Measurements from ENCODE around the gene TRMO. TPM values are rescaled to one million over a fixed set of nuclear protein-coding genes. Genes with fewer than 3 reads are reported as not detected.
"Not testable (repeated sequence)": the region's sequence is repeated elsewhere in the genome, so short reads cannot be mapped to it uniquely, and the experiment has no call there.

The TRMO gene
- total RNA-seq, 1 donor from 2014 or later: 6.8 TPM

- Mint-ChIP-seq H3K4me3 (ENCODE audit: unreplicated experiment) (no peak overlapping the region), H3K27ac (ENCODE audit: unreplicated experiment) (no peak overlapping the region), H3K9me3 (ENCODE audit: unreplicated experiment) (no peaks in the 10 kb centered on the region), H3K27me3 (ENCODE audit: unreplicated experiment) (no peaks in the 10 kb centered on the region), H3K36me3 (ENCODE audit: low read depth, unreplicated experiment) (no peaks in the 10 kb centered on the region), H3K4me1 (ENCODE audit: unreplicated experiment) (no peaks in the 10 kb centered on the region)
- DNase-seq (ENCODE audit: low spot score): no peak
- no peak for TF ChIP-seq CTCF (IDR thresholded peaks at IDR 0.05; ENCODE audit: unreplicated experiment)
Measured at GRCh38 chr9:97964901-97965300, 42.6 kb upstream of the TRMO start.

GRCh38 chr9:97963232-97963631 lies 40.9 kb upstream of the TRMO start:
- no peak for TF ChIP-seq CTCF (IDR thresholded peaks at IDR 0.05; ENCODE audit: unreplicated experiment)
- Mint-ChIP-seq H3K4me3 (ENCODE audit: unreplicated experiment) (no peak overlapping the region), H3K9me3 (ENCODE audit: unreplicated experiment) (no peaks in the 10 kb centered on the region), H3K27me3 (ENCODE audit: unreplicated experiment) (no peaks in the 10 kb centered on the region), H3K27ac (ENCODE audit: unreplicated experiment) (no peak overlapping the region), H3K4me1 (ENCODE audit: unreplicated experiment) (no peaks in the 10 kb centered on the region), H3K36me3 (ENCODE audit: low read depth, unreplicated experiment) (no peaks in the 10 kb centered on the region)
- DNase-seq (ENCODE audit: low spot score): no peak

DNA sequence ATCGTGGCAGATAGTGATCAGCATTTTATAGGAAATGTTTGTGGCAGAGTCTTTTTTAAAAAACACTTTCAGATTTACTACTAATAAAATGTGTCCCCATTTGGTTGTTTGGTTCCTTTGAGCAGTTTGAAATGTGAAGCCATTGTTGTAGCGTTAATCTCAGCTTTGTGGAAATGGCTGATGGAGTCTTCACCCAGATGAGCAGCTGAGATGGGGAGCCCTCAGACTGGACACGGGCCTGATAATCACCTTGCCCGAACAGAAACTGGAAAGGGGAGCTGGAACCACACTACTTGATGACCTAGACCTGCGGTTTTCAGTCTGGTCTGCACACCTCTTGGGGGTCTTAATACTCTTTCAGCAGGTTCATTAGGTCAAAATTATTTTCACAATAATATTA lies 40.3 kb upstream of the TRMO start:
- no peak overlapping the region for H3K4me3 Mint-ChIP-seq (ENCODE audit: unreplicated experiment)
- H3K27me3 Mint-ChIP-seq (ENCODE audit: unreplicated experiment): no peaks in the 10 kb centered on the region
- TF ChIP-seq CTCF (IDR thresholded peaks at IDR 0.05; ENCODE audit: unreplicated experiment): no peak
- H3K27ac Mint-ChIP-seq (ENCODE audit: unreplicated experiment): no peak overlapping the region
- no peaks in the 10 kb centered on the region for H3K9me3 Mint-ChIP-seq (ENCODE audit: unreplicated experiment)
- no peaks in the 10 kb centered on the region for H3K4me1 Mint-ChIP-seq (ENCODE audit: unreplicated experiment)
- DNase-seq (ENCODE audit: low spot score): no peak
- no peaks in the 10 kb centered on the region for H3K36me3 Mint-ChIP-seq (ENCODE audit: low read depth, unreplicated experiment)

- no peak overlapping the region for H3K27ac Mint-ChIP-seq (ENCODE audit: unreplicated experiment)
Measured at GRCh38 chr9:97962136-97962535, 39.8 kb upstream of the TRMO start.

GRCh38 chr9:97961361-97961760 lies 39.1 kb upstream of the TRMO start:
- H3K27me3 Mint-ChIP-seq (ENCODE audit: unreplicated experiment): no peaks in the 10 kb centered on the region
- H3K27ac Mint-ChIP-seq (ENCODE audit: unreplicated experiment): no peak overlapping the region
- no peaks in the 10 kb centered on the region for H3K9me3 Mint-ChIP-seq (ENCODE audit: unreplicated experiment)
- no peaks in the 10 kb centered on the region for H3K4me1 Mint-ChIP-seq (ENCODE audit: unreplicated experiment)
- H3K36me3 Mint-ChIP-seq (ENCODE audit: low read depth, unreplicated experiment): no peaks in the 10 kb centered on the region
- DNase-seq (ENCODE audit: low spot score): no peak
- no peak for TF ChIP-seq CTCF (IDR thresholded peaks at IDR 0.05; ENCODE audit: unreplicated experiment)
- no peak overlapping the region for H3K4me3 Mint-ChIP-seq (ENCODE audit: unreplicated experiment)

More at GRCh38 chr9:97962136-97962535, 39.8 kb upstream of the TRMO start:
- H3K4me3 Mint-ChIP-seq (ENCODE audit: unreplicated experiment): no peak overlapping the region
- no peaks in the 10 kb centered on the region for H3K9me3 Mint-ChIP-seq (ENCODE audit: unreplicated experiment)
- TF ChIP-seq CTCF (IDR thresholded peaks at IDR 0.05; ENCODE audit: unreplicated experiment): no peak
- no peaks in the 10 kb centered on the region for H3K36me3 Mint-ChIP-seq (ENCODE audit: low read depth, unreplicated experiment)
- H3K4me1 Mint-ChIP-seq (ENCODE audit: unreplicated experiment): no peaks in the 10 kb centered on the region
- H3K27me3 Mint-ChIP-seq (ENCODE audit: unreplicated experiment): no peaks in the 10 kb centered on the region
- DNase-seq (ENCODE audit: low spot score): no peak

- not testable (repeated sequence) for H3K4me1 Mint-ChIP-seq (ENCODE audit: unreplicated experiment); DNase-seq (ENCODE audit: low spot score); H3K4me3 Mint-ChIP-seq (ENCODE audit: unreplicated experiment); H3K27ac Mint-ChIP-seq (ENCODE audit: unreplicated experiment); H3K9me3 Mint-ChIP-seq (ENCODE audit: unreplicated experiment); H3K27me3 Mint-ChIP-seq (ENCODE audit: unreplicated experiment); H3K36me3 Mint-ChIP-seq (ENCODE audit: low read depth, unreplicated experiment)
Measured at GRCh38 chr9:97960678-97961328, 38.5 kb upstream of the TRMO start.

All from endothelial cell (in vitro differentiated cells).